ENCODE data around the gene HSD11B1L. TPM values are rescaled to one million over a fixed set of nuclear protein-coding genes. Genes with fewer than 3 reads are reported as not detected.

Gene HSD11B1L
- total and polyA plus RNA-seq, 5 donors from 2014 or later = 1.8 to 3.0 (median 2.4) TPM

GRCh38 chr19:5707576-5708575 is 27.0 kb downstream of the HSD11B1L start:
- Histone ChIP-seq H3K4me3 (ENCODE audit: low read depth, low read length) (no peak overlapping the region), H3K9me3 (ENCODE audit: control insufficient read depth in 2 of 2, low read length in 2 of 2) (no peaks in the 10 kb centered on the region), H3K27ac (ENCODE audit: insufficient read depth, low read length, poor library complexity, severe bottlenecking) (no peak overlapping the region), H3K36me3 (ENCODE audit: control insufficient read depth, insufficient read depth, low read length) (peaks cover 50% of the 10 kb centered on the region), H3K27me3 (ENCODE audit: control insufficient read depth, insufficient read depth, low read length) (no peaks in the 10 kb centered on the region), H3K4me1 (ENCODE audit: control insufficient read depth, insufficient read depth, low read length, poor library complexity, severe bottlenecking) (no peaks in the 10 kb centered on the region)
- DNase-seq (no peak), ATAC-seq (ENCODE audit: low read depth in 2 of 2) (peak in 1 of 2 donors; percentile 30)
- Mint-ChIP-seq H3K27ac (peak overlapping the region in 1 of 3 donors; percentile 90), H3K9me3 (no peaks in the 10 kb centered on the region), H3K36me3 (peaks cover 13% of the 10 kb centered on the region), H3K27me3 (no peaks in the 10 kb centered on the region), H3K4me1 (peaks cover 0 to 2% (median 0%) of the 10 kb centered on the region in 4 donors), H3K4me3 (no peak overlapping the region)

GRCh38 chr19:5711025-5711424 is 30.2 kb downstream of the HSD11B1L start:
- ATAC-seq (ENCODE audit: low read depth in 2 of 2) (no peak), DNase-seq (no peak)
- H3K9me3 Mint-ChIP-seq = no peaks in the 10 kb centered on the region
- no peak overlapping the region for H3K27ac Mint-ChIP-seq
- no peak overlapping the region for H3K27ac ChIP-seq (ENCODE audit: insufficient read depth, low read length, poor library complexity, severe bottlenecking)
- H3K4me1 ChIP-seq (ENCODE audit: control insufficient read depth, insufficient read depth, low read length, poor library complexity, severe bottlenecking) = no peaks in the 10 kb centered on the region
- H3K27me3 Mint-ChIP-seq = no peaks in the 10 kb centered on the region
- no peak overlapping the region for H3K4me3 ChIP-seq (ENCODE audit: low read depth, low read length)
- H3K36me3 ChIP-seq (ENCODE audit: control insufficient read depth, insufficient read depth, low read length) = peaks cover 51% of the 10 kb centered on the region
- no peak overlapping the region for H3K4me3 Mint-ChIP-seq
- H3K9me3 ChIP-seq (ENCODE audit: control insufficient read depth in 2 of 2, low read length in 2 of 2) = no peaks in the 10 kb centered on the region
- no peaks in the 10 kb centered on the region for H3K27me3 ChIP-seq (ENCODE audit: control insufficient read depth, insufficient read depth, low read length)
- peaks cover 4 to 5% (median 5%) of the 10 kb centered on the region in 4 donors for H3K4me1 Mint-ChIP-seq
- peaks cover 10% of the 10 kb centered on the region for H3K36me3 Mint-ChIP-seq

GRCh38 chr19:5711713-5712161 is 30.9 kb downstream of the HSD11B1L start:
- Mint-ChIP-seq H3K4me3 (no peak overlapping the region), H3K4me1 (peaks cover 4 to 6% (median 5%) of the 10 kb centered on the region in 4 donors), H3K27me3 (no peaks in the 10 kb centered on the region), H3K36me3 (peaks cover 7% of the 10 kb centered on the region), H3K27ac (no peak overlapping the region), H3K9me3 (no peaks in the 10 kb centered on the region)
- H3K27ac ChIP-seq (ENCODE audit: insufficient read depth, low read length, poor library complexity, severe bottlenecking) = no peak overlapping the region
- H3K27me3 ChIP-seq (ENCODE audit: control insufficient read depth, insufficient read depth, low read length) = no peaks in the 10 kb centered on the region
- DNase-seq = no peak
- H3K4me1 ChIP-seq (ENCODE audit: control insufficient read depth, insufficient read depth, low read length, poor library complexity, severe bottlenecking) = no peaks in the 10 kb centered on the region
- no peak for ATAC-seq (ENCODE audit: low read depth in 2 of 2)
- H3K4me3 ChIP-seq (ENCODE audit: low read depth, low read length) = no peak overlapping the region
- peaks cover 44% of the 10 kb centered on the region for H3K36me3 ChIP-seq (ENCODE audit: control insufficient read depth, insufficient read depth, low read length)
- no peaks in the 10 kb centered on the region for H3K9me3 ChIP-seq (ENCODE audit: control insufficient read depth in 2 of 2, low read length in 2 of 2)

GRCh38 chr19:5713228-5713627 is 32.4 kb downstream of the HSD11B1L start:
- no peak overlapping the region for H3K4me3 ChIP-seq (ENCODE audit: low read depth, low read length)
- Mint-ChIP-seq H3K36me3 (peaks cover 6% of the 10 kb centered on the region), H3K27ac (no peak overlapping the region), H3K4me3 (no peak overlapping the region), H3K27me3 (no peaks in the 10 kb centered on the region), H3K4me1 (peaks cover 4 to 18% (median 13%) of the 10 kb centered on the region in 4 donors), H3K9me3 (no peaks in the 10 kb centered on the region)
- ATAC-seq (ENCODE audit: low read depth in 2 of 2) (no peak), DNase-seq (no peak)
- H3K4me1 ChIP-seq (ENCODE audit: control insufficient read depth, insufficient read depth, low read length, poor library complexity, severe bottlenecking) = peaks cover 12% of the 10 kb centered on the region
- no peaks in the 10 kb centered on the region for H3K27me3 ChIP-seq (ENCODE audit: control insufficient read depth, insufficient read depth, low read length)
- H3K27ac ChIP-seq (ENCODE audit: insufficient read depth, low read length, poor library complexity, severe bottlenecking) = no peak overlapping the region
- H3K36me3 ChIP-seq (ENCODE audit: control insufficient read depth, insufficient read depth, low read length) = peaks cover 37% of the 10 kb centered on the region
- no peaks in the 10 kb centered on the region for H3K9me3 ChIP-seq (ENCODE audit: control insufficient read depth in 2 of 2, low read length in 2 of 2)

GRCh38 chr19:5714816-5715215 is 34.0 kb downstream of the HSD11B1L start:
- peaks cover 34% of the 10 kb centered on the region for H3K36me3 ChIP-seq (ENCODE audit: control insufficient read depth, insufficient read depth, low read length)
- Mint-ChIP-seq H3K36me3 (peaks cover 6% of the 10 kb centered on the region), H3K4me1 (peaks cover 4 to 31% (median 24%) of the 10 kb centered on the region in 4 donors), H3K27ac (no peak overlapping the region), H3K4me3 (no peak overlapping the region), H3K27me3 (no peaks in the 10 kb centered on the region), H3K9me3 (no peaks in the 10 kb centered on the region)
- no peaks in the 10 kb centered on the region for H3K27me3 ChIP-seq (ENCODE audit: control insufficient read depth, insufficient read depth, low read length)
- DNase-seq (no peak), ATAC-seq (ENCODE audit: low read depth in 2 of 2) (no peak)
- H3K4me3 ChIP-seq (ENCODE audit: low read depth, low read length) = no peak overlapping the region
- H3K27ac ChIP-seq (ENCODE audit: insufficient read depth, low read length, poor library complexity, severe bottlenecking) = no peak overlapping the region
- H3K9me3 ChIP-seq (ENCODE audit: control insufficient read depth in 2 of 2, low read length in 2 of 2) = no peaks in the 10 kb centered on the region
- H3K4me1 ChIP-seq (ENCODE audit: control insufficient read depth, insufficient read depth, low read length, poor library complexity, severe bottlenecking) = peaks cover 25% of the 10 kb centered on the region

- Histone ChIP-seq H3K27me3 (ENCODE audit: control insufficient read depth, insufficient read depth, low read length) (no peaks in the 10 kb centered on the region), H3K4me3 (ENCODE audit: low read depth, low read length) (no peak overlapping the region), H3K36me3 (ENCODE audit: control insufficient read depth, insufficient read depth, low read length) (peaks cover 15% of the 10 kb centered on the region), H3K9me3 (ENCODE audit: control insufficient read depth in 2 of 2, low read length in 2 of 2) (no peaks in the 10 kb centered on the region), H3K27ac (ENCODE audit: insufficient read depth, low read length, poor library complexity, severe bottlenecking) (peak overlapping the region; percentile 29), H3K4me1 (ENCODE audit: control insufficient read depth, insufficient read depth, low read length, poor library complexity, severe bottlenecking) (peaks cover 25% of the 10 kb centered on the region)
- peaks cover 6% of the 10 kb centered on the region for H3K27me3 Mint-ChIP-seq
- peak overlapping the region; percentile 77 to 92 (median 89) for H3K27ac Mint-ChIP-seq
- H3K9me3 Mint-ChIP-seq = no peaks in the 10 kb centered on the region
- no peak for ATAC-seq (ENCODE audit: low read depth in 2 of 2)
- peaks cover 4 to 40% (median 29%) of the 10 kb centered on the region in 4 donors for H3K4me1 Mint-ChIP-seq
- peak overlapping the region; percentile 79 to 92 (median 86) for H3K4me3 Mint-ChIP-seq
- DNase-seq = no peak
- H3K36me3 Mint-ChIP-seq = peaks cover 4% of the 10 kb centered on the region
Observed at GRCh38 chr19:5717215-5717935, 36.5 kb downstream of the HSD11B1L start.

- ATAC-seq (ENCODE audit: low read depth in 2 of 2) = no peak
- peaks cover 4 to 40% (median 29%) of the 10 kb centered on the region in 4 donors for H3K4me1 Mint-ChIP-seq
- H3K4me1 ChIP-seq (ENCODE audit: control insufficient read depth, insufficient read depth, low read length, poor library complexity, severe bottlenecking) = peaks cover 25% of the 10 kb centered on the region
- no peaks in the 10 kb centered on the region for H3K9me3 ChIP-seq (ENCODE audit: control insufficient read depth in 2 of 2, low read length in 2 of 2)
- peak overlapping the region; percentile 95 for H3K27ac ChIP-seq (ENCODE audit: insufficient read depth, low read length, poor library complexity, severe bottlenecking)
- H3K27me3 ChIP-seq (ENCODE audit: control insufficient read depth, insufficient read depth, low read length) = no peaks in the 10 kb centered on the region
- peaks cover 6% of the 10 kb centered on the region for H3K27me3 Mint-ChIP-seq
- H3K36me3 Mint-ChIP-seq = peaks cover 3% of the 10 kb centered on the region
- H3K36me3 ChIP-seq (ENCODE audit: control insufficient read depth, insufficient read depth, low read length) = peaks cover 9% of the 10 kb centered on the region
- peak overlapping the region; percentile 81 to 94 (median 92) for H3K27ac Mint-ChIP-seq
- no peaks in the 10 kb centered on the region for H3K9me3 Mint-ChIP-seq
- no peak overlapping the region for H3K4me3 ChIP-seq (ENCODE audit: low read depth, low read length)
- H3K4me3 Mint-ChIP-seq = peak overlapping the region; percentile 90 to 98 (median 93)
- DNase-seq = no peak
Observed at GRCh38 chr19:5718037-5718578, 37.3 kb downstream of the HSD11B1L start.

Measured in CD4-positive, CD25-positive, alpha-beta regulatory T cell (primary cell).